ENCODE data around the gene PTGER1.

PTGER1 gene

GRCh38 chr19:14516746-14517438 lies 41.7 kb upstream of the PTGER1 start:
- Histone ChIP-seq H3K27ac (ENCODE audit: insufficient read depth in 1 of 2, low read depth in 1 of 2, low read length in 2 of 2, poor library complexity in 1 of 2, severe bottlenecking in 2 of 2) (peak overlapping the region; percentile 93 to 96), H3K9me3 (ENCODE audit: control extremely low read depth in 1 of 5, control insufficient read depth in 4 of 5, insufficient read depth in 2 of 5, low read depth in 1 of 5, low read length in 4 of 5) (no peaks in the 10 kb centered on the region), H3K4me3 (ENCODE audit: control insufficient read depth in 1 of 7, extremely low read depth in 1 of 7, insufficient read depth in 4 of 7, low read depth in 2 of 7, low read length in 6 of 7) (peak overlapping the region; percentile 85 to 96 (median 93)), H3K27me3 (replicated peaks in 2 of 5; ENCODE audit: control insufficient read depth in 4 of 5, insufficient read depth in 5 of 5, low read length in 4 of 5) (no peaks in the 10 kb centered on the region), H3K4me1 (ENCODE audit: control extremely low read depth in 1 of 4, control insufficient read depth in 4 of 4, insufficient read depth in 4 of 4, low read length in 3 of 4) (peaks cover 2 to 42% (median 25%) of the 10 kb centered on the region in 4 experiments), H3K36me3 (ENCODE audit: control insufficient read depth in 4 of 4, insufficient read depth in 4 of 4, low read length in 3 of 4) (peaks cover 7 to 33% (median 25%) of the 10 kb centered on the region in 4 experiments)
- ChIA-PET CTCF (interaction anchor here (0.7 to 1.3 kb wide), 2 partner anchors 37 to 40 kb away, joined by 3 to 4 read pairs; no protein-coding TSS in a partner anchor), POLR2A (interaction anchor here (1.3 to 2.5 kb wide), 5 partner anchors 7 to 260 kb away, joined by 3 to 32 read pairs (median 11); no protein-coding TSS in a partner anchor)
- DNase-seq, result peak in 2 of 3 donors; percentile 30 to 36
- WGBS (ENCODE audit: insufficient coverage), result 56% methylated on average over 13 of the region's 22 CpGs

- Histone ChIP-seq H3K27me3 (replicated peaks in 2 of 5; ENCODE audit: control insufficient read depth in 4 of 5, insufficient read depth in 5 of 5, low read length in 4 of 5) (no peaks in the 10 kb centered on the region), H3K4me1 (ENCODE audit: control extremely low read depth in 1 of 4, control insufficient read depth in 4 of 4, insufficient read depth in 4 of 4, low read length in 3 of 4) (peaks cover 2 to 42% (median 25%) of the 10 kb centered on the region in 4 experiments), H3K9me3 (ENCODE audit: control extremely low read depth in 1 of 5, control insufficient read depth in 4 of 5, insufficient read depth in 2 of 5, low read depth in 1 of 5, low read length in 4 of 5) (no peaks in the 10 kb centered on the region), H3K27ac (ENCODE audit: insufficient read depth in 1 of 2, low read depth in 1 of 2, low read length in 2 of 2, poor library complexity in 1 of 2, severe bottlenecking in 2 of 2) (peak overlapping the region in 1 of 2 experiments; percentile 96), H3K4me3 (ENCODE audit: control insufficient read depth in 1 of 7, extremely low read depth in 1 of 7, insufficient read depth in 4 of 7, low read depth in 2 of 7, low read length in 6 of 7) (peak overlapping the region in 5 of 7 experiments; percentile 43 to 96 (median 86)), H3K36me3 (ENCODE audit: control insufficient read depth in 4 of 4, insufficient read depth in 4 of 4, low read length in 3 of 4) (peaks cover 7 to 33% (median 25%) of the 10 kb centered on the region in 4 experiments)
- DNase-seq, result no peak
- ChIA-PET CTCF (interaction anchor here (0.7 to 1.3 kb wide), 2 partner anchors 36 to 41 kb away, joined by 3 to 4 read pairs; no protein-coding TSS in a partner anchor), POLR2A (interaction anchor here (2.5 kb wide), 1 partner anchor 37 kb away, joined by 11 read pairs; no protein-coding TSS in a partner anchor)
- whole genome bisulfite sequencing (ENCODE audit: insufficient coverage), result 94% methylated on average over 11 of the region's 15 CpGs
These were observed 40.9 kb upstream of the PTGER1 start for GRCh38 chr19:14516048-14516534.

GRCh38 chr19:14515501-14516047 lies 40.4 kb upstream of the PTGER1 start:
- Histone ChIP-seq H3K36me3 (ENCODE audit: control insufficient read depth in 4 of 4, insufficient read depth in 4 of 4, low read length in 3 of 4) (peaks cover 7 to 33% (median 25%) of the 10 kb centered on the region in 4 experiments), H3K27ac (ENCODE audit: insufficient read depth in 1 of 2, low read depth in 1 of 2, low read length in 2 of 2, poor library complexity in 1 of 2, severe bottlenecking in 2 of 2) (peak overlapping the region in 1 of 2 experiments; percentile 96), H3K27me3 (replicated peaks in 2 of 5; ENCODE audit: control insufficient read depth in 4 of 5, insufficient read depth in 5 of 5, low read length in 4 of 5) (no peaks in the 10 kb centered on the region), H3K4me1 (ENCODE audit: control extremely low read depth in 1 of 4, control insufficient read depth in 4 of 4, insufficient read depth in 4 of 4, low read length in 3 of 4) (peaks cover 2 to 42% (median 25%) of the 10 kb centered on the region in 4 experiments), H3K4me3 (ENCODE audit: control insufficient read depth in 1 of 7, extremely low read depth in 1 of 7, insufficient read depth in 4 of 7, low read depth in 2 of 7, low read length in 6 of 7) (peak overlapping the region in 3 of 7 experiments; percentile 43 to 96 (median 86)), H3K9me3 (ENCODE audit: control extremely low read depth in 1 of 5, control insufficient read depth in 4 of 5, insufficient read depth in 2 of 5, low read depth in 1 of 5, low read length in 4 of 5) (no peaks in the 10 kb centered on the region)
- POLR2A ChIA-PET, result no interaction called here
- no peak for DNase-seq
- CTCF ChIA-PET, result no interaction called here
- WGBS (ENCODE audit: insufficient coverage), result 100% methylated on average over 2 of the region's 8 CpGs

- H3K9me3 ChIP-seq (ENCODE audit: control extremely low read depth in 1 of 5, control insufficient read depth in 4 of 5, insufficient read depth in 2 of 5, low read depth in 1 of 5, low read length in 4 of 5), result no peaks in the 10 kb centered on the region
- POLR2A ChIA-PET, result interaction anchor here (0.7 to 1.3 kb wide), 2 partner anchors 10 to 103 kb away, joined by 3 to 4 read pairs; no protein-coding TSS in a partner anchor
- H3K4me3 ChIP-seq (ENCODE audit: control insufficient read depth in 1 of 7, extremely low read depth in 1 of 7, insufficient read depth in 4 of 7, low read depth in 2 of 7, low read length in 6 of 7), result no peak overlapping the region
- peak overlapping the region in 1 of 2 experiments; percentile 17 for H3K27ac ChIP-seq (ENCODE audit: insufficient read depth in 1 of 2, low read depth in 1 of 2, low read length in 2 of 2, poor library complexity in 1 of 2, severe bottlenecking in 2 of 2)
- DNase-seq, result no peak
- WGBS (ENCODE audit: insufficient coverage), result 99% methylated on average over 8 of the region's 8 CpGs
- H3K27me3 ChIP-seq (replicated peaks in 2 of 5; ENCODE audit: control insufficient read depth in 4 of 5, insufficient read depth in 5 of 5, low read length in 4 of 5), result no peaks in the 10 kb centered on the region
- H3K36me3 ChIP-seq (ENCODE audit: control insufficient read depth in 4 of 4, insufficient read depth in 4 of 4, low read length in 3 of 4), result peaks cover 7 to 33% (median 25%) of the 10 kb centered on the region in 4 experiments
- CTCF ChIA-PET, result interaction anchor here (0.5 kb wide), 1 partner anchor 11 kb away, joined by 3 read pairs; no protein-coding TSS in a partner anchor
- peaks cover 7 to 35% (median 29%) of the 10 kb centered on the region in 4 experiments for H3K4me1 ChIP-seq (ENCODE audit: control extremely low read depth in 1 of 4, control insufficient read depth in 4 of 4, insufficient read depth in 4 of 4, low read length in 3 of 4)
These were observed 39.2 kb upstream of the PTGER1 start for GRCh38 chr19:14514215-14514863.

- DNase-seq, result no peak
- no peak overlapping the region for H3K27ac ChIP-seq (ENCODE audit: insufficient read depth in 1 of 2, low read depth in 1 of 2, low read length in 2 of 2, poor library complexity in 1 of 2, severe bottlenecking in 2 of 2)
- peaks cover 7 to 27% (median 22%) of the 10 kb centered on the region in 4 experiments for H3K4me1 ChIP-seq (ENCODE audit: control extremely low read depth in 1 of 4, control insufficient read depth in 4 of 4, insufficient read depth in 4 of 4, low read length in 3 of 4)
- 97% methylated on average over 12 of the region's 14 CpGs for whole genome bisulfite sequencing (ENCODE audit: insufficient coverage)
- no peaks in the 10 kb centered on the region for H3K27me3 ChIP-seq (replicated peaks in 2 of 5; ENCODE audit: control insufficient read depth in 4 of 5, insufficient read depth in 5 of 5, low read length in 4 of 5)
- peaks cover 7 to 33% (median 25%) of the 10 kb centered on the region in 4 experiments for H3K36me3 ChIP-seq (ENCODE audit: control insufficient read depth in 4 of 4, insufficient read depth in 4 of 4, low read length in 3 of 4)
- H3K9me3 ChIP-seq (ENCODE audit: control extremely low read depth in 1 of 5, control insufficient read depth in 4 of 5, insufficient read depth in 2 of 5, low read depth in 1 of 5, low read length in 4 of 5), result no peaks in the 10 kb centered on the region
- no peak overlapping the region for H3K4me3 ChIP-seq (ENCODE audit: control insufficient read depth in 1 of 7, extremely low read depth in 1 of 7, insufficient read depth in 4 of 7, low read depth in 2 of 7, low read length in 6 of 7)
- ChIA-PET CTCF (interaction anchor here (0.9 kb wide), 1 partner anchor 15 kb away, joined by 3 read pairs; no protein-coding TSS in a partner anchor), POLR2A (no interaction called here)
These were observed 37.3 kb upstream of the PTGER1 start for GRCh38 chr19:14512406-14512961.

- Histone ChIP-seq H3K27me3 (replicated peaks in 2 of 5; ENCODE audit: control insufficient read depth in 4 of 5, insufficient read depth in 5 of 5, low read length in 4 of 5) (no peaks in the 10 kb centered on the region), H3K36me3 (ENCODE audit: control insufficient read depth in 4 of 4, insufficient read depth in 4 of 4, low read length in 3 of 4) (peaks cover 7 to 26% (median 23%) of the 10 kb centered on the region in 4 experiments), H3K9me3 (ENCODE audit: control extremely low read depth in 1 of 5, control insufficient read depth in 4 of 5, insufficient read depth in 2 of 5, low read depth in 1 of 5, low read length in 4 of 5) (no peaks in the 10 kb centered on the region), H3K4me3 (ENCODE audit: control insufficient read depth in 1 of 7, extremely low read depth in 1 of 7, insufficient read depth in 4 of 7, low read depth in 2 of 7, low read length in 6 of 7) (no peak overlapping the region), H3K27ac (ENCODE audit: insufficient read depth in 1 of 2, low read depth in 1 of 2, low read length in 2 of 2, poor library complexity in 1 of 2, severe bottlenecking in 2 of 2) (no peak overlapping the region), H3K4me1 (ENCODE audit: control extremely low read depth in 1 of 4, control insufficient read depth in 4 of 4, insufficient read depth in 4 of 4, low read length in 3 of 4) (peaks cover 5 to 15% (median 12%) of the 10 kb centered on the region in 4 experiments)
- 100% methylated on average over 2 of the region's 4 CpGs for WGBS (ENCODE audit: insufficient coverage)
- DNase-seq, result no peak
- ChIA-PET POLR2A (interaction anchor here (0.6 to 0.7 kb wide), 2 partner anchors 18 to 85 kb away, joined by 3 read pairs; no protein-coding TSS in a partner anchor), CTCF (interaction anchor here (0.6 kb wide), 1 partner anchor 12 kb away, joined by 3 read pairs; no protein-coding TSS in a partner anchor)
These were observed 36.1 kb upstream of the PTGER1 start for GRCh38 chr19:14511229-14511593.

Measured in common myeloid progenitor, CD34-positive (primary cell).